ENCODE results near the gene NAGPA.

GRCh38 chr16:5004311-5004710, 29.4 kb downstream of the NAGPA start:
- TF ChIP-seq POLR2A (IDR thresholded peaks at IDR 0.05) (no peak), CTCF (IDR thresholded peaks at IDR 0.05 in 4 of 5, conservative IDR thresholded peaks at IDR 0.05 in 1 of 5) (no peak)

Data from gastrocnemius medialis (tissue), 4 donors.